ENCODE results near the gene BTD.
A peak's percentile ranks its signal among the peaks of the same experiment; 100 is the strongest.

The BTD gene

GRCh38 chr3:15637131-15637951, 35.8 kb downstream of the BTD start:
- DNase-seq, result no peak

DNA sequence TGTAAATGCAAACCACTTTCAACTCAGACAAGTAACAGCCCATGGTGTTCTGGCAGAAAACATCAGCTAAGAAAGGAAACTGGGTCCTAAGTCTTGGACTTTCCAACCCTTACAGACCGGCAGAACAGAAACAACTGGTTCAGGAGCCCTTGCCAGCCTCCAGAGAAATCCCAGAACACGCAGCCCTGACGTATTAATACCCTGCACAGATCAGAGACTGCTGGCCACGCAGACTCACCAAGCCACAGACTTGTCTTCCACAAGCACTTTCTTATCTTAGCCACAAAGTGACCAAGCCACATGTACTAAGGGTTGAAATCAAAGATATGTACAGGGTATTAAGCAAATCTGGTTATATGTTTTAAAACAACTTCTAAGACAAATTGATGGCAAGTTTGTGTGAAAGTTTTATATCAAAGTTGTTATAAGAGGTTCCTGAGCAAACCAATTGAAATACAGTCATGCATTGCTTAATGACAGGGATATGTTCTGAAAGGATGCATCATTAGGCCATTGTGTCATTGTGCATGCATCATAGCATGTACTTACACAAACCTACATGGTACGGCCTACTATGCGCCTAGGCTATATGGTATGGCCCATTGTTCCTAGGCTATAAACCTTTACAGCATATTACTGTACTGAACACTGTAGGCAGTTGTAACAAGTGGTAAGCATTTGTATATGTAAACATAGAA, 36.8 kb downstream of the BTD start:
- DNase-seq, result no peak

- no peak for DNase-seq
These were observed 37.3 kb downstream of the BTD start for GRCh38 chr3:15638891-15639262.

DNA sequence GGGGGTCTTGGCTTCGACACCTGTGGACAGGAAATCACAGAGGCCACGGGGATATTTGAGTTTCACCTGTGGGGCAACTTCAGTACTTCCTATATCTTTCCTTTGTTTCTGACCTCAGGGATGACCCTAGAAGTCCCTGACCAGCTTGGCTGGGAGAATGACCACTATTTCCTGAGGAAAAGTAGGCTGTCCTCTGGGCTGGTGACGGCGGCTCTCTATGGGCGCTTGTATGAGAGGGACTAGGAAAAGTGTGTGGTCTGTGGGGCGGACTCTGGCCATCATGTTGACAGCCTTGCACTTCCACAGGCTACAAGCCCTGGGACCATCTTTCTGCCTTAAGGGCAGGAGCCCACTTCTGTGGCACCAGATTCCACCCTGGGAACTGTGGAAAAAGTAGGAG, 43.7 kb downstream of the BTD start:
- no peak for DNase-seq

DNA sequence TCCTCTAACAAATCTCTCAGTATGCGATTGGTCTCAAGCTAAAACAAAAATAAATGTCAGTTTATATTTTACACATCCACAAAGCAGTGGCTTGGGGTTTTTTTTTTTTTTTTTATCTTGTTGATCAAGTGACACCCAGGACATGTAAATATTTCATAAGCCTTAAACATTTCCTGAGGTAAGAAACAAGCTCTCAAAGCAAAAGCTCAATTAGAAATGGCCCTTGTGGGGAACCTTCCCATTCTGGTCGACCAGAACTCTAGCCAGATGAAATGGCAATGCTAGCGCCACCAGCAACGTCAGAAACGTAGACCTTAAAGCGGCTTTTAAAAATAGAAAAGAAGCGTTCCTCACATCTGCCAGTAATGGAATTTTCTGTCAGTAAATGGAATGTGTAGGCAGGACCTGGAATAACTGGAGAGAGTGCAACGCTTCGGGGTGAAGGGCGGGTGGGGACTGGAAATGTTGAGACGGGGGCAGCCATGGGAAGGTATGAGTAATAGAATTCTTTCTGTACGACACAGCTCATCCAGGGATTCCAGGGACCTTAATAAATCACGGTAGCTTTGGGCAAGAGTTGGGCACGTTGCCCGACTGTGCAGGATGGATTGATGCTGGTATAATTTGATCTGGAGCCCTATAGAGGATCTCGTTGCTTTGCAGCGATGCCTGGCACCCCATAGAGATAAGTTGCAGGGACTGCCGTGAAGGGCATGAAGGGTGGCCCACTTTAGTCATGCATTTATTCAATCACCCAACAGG, 44.4 kb downstream of the BTD start:
- DNase-seq, result no peak

DNA sequence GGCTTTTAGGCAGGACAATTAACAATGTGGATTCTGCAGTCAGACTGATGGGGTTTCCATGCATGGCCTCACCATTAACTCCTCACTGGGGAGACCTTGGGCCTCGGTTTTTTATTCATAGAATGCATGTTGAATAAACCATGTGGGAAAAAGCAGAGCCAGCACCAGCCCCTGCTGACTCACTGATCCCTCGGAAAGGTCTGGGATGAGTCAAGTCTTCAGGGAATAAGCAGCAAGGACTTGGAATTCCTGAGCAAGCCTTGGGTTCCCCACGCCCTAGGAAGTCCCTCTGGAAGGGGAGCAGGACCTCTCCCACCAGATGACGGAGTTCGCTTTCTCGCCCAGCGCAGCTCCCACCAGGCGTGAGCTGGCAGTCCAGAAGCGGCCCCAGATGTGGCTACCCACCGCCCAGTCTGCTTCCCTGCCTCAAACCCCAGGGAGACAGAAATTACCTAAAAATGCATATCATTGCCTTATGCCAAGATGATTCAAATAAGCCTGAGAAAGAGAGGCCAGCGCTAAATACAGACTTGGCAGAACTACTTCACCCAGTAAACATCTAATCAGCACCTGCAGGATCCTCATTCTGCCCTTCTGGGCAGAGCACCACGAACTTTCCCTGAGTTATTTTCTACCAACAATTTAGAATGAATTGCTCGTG, 45.4 kb downstream of the BTD start:
- DNase-seq, result no peak

- peak; percentile 70 for DNase-seq
These were observed 46.1 kb downstream of the BTD start for GRCh38 chr3:15647611-15648167.

DNA sequence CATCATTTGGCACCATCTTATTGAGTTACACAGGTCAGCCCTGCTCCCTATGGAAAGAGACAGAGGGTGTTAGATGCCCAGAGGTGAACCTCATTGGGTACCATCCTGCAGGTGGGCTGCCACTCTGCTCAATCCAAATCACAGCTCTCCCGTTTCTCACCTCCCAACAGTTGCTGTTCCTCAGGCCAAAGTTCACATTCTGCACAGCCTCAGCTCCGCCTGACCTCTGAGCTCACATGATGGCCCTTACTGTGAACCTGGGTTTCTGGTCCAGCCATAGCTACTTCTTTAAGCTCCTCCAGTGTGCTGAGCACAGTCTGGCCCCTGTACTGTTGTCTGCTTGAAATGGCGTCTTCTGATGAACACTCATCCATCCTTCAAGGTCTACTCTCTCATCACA, 47.8 kb downstream of the BTD start:
- DNase-seq, result no peak

GRCh38 chr3:15649858-15650257, 48.3 kb downstream of the BTD start:
- no peak for DNase-seq

DNA sequence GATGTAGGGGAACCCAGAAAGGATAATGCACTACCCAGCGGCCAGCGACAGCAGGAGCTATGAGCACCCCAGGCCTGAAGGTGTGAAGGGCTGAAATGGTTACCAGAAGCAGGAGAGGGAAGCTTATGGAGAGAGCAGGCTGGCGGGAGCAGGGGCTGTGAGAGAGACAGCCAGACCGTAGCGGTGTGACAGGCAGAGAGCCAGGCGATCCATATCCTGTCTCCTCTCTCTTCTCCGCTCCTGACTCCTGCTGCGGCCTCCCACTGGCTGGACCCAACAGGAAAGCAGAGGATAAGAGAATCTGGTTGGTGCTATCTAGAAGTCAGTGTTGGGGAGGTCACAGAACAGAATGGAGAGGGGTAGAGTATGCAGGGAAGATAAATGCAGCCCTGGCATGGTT, 49.9 kb downstream of the BTD start:
- no peak for DNase-seq

GRCh38 chr3:15653321-15653720, 51.8 kb downstream of the BTD start:
- DNase-seq, result no peak

DNA sequence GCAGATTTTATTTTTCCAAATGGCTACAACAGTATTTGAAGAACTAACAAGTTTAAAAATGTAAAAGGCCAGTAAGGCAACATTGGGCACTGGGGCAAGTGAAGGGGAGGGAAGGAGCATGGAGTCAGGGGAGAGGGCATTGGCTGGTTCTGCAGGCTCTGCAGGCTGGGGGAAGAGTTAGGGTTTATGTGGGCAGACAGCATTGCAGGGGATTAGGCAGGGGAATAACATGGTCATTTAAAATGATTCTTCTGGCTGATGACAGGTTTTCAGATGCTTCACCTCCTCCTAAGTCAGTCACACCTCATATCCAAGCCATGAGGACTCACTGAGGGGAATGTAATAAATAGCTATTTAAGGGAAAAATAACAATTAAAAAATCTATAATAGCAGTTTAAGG, 52.6 kb downstream of the BTD start:
- no peak for DNase-seq

DNA sequence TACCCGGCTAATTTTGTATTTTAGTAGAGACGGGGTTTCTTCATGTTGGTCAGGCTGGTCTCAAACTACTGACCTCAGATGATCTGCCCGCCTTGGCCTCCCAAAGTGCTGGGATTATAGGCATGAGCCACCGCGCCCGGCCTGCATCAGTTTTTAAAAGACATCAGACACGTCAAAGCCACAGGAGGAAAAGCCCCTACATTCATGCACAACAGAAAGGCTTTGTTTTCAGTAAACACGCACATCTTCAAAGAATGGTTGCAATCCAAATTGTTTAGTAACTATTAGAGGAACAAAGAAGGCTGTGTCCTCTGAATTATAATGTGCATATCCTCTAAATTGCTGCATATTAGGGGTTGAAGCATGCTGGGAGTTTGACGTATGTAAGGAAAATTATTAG, 53.3 kb downstream of the BTD start:
- no peak for DNase-seq

- DNase-seq, result no peak
These were observed 54.8 kb downstream of the BTD start for GRCh38 chr3:15656342-15656741.

- DNase-seq, result no peak
These were observed 55.5 kb downstream of the BTD start for GRCh38 chr3:15657016-15657415.

GRCh38 chr3:15659254-15659975, 57.9 kb downstream of the BTD start:
- DNase-seq, result no peak

DNA sequence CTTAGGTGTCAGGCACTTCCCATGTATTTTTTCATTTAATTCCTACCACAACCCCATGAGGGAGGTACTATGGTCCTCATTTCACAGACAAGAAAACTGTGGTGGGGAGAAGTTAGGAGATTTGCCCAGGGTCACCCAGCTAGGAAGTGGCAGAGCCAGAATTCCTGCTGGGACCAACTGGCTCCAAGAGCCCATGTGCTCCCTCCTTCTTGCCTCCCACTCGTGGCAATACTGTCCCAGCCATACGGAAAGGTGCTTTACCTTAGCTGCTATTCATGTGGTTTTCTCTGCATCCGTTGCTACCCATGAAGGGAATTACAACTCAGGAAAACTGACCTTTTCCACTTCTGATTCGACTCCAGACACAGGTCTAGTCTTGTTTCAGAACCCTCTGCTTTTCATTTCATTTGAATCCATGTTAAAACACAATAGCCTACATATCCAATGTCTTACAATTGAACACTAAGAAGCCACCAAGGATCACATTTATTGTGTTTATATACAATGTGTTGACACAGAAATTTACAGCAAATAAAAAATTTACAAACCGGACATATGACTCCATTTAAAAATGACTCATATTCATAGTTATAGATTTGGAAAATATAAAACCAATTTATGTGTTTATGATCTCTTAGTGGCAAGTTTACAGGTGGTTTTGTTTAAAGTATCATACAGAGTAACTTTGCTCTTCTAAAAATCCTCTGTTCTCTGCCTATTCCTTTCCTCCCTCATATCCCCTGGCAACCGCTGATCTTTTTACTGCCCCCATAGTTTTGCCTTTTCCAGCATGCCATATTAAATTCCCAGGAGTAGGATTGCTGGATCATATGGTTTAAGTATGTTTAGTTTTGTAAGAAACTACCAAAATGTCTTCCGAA, 58.8 kb downstream of the BTD start:
- no peak for DNase-seq

GRCh38 chr3:15664144-15664543, 62.6 kb downstream of the BTD start:
- no peak for DNase-seq

DNA sequence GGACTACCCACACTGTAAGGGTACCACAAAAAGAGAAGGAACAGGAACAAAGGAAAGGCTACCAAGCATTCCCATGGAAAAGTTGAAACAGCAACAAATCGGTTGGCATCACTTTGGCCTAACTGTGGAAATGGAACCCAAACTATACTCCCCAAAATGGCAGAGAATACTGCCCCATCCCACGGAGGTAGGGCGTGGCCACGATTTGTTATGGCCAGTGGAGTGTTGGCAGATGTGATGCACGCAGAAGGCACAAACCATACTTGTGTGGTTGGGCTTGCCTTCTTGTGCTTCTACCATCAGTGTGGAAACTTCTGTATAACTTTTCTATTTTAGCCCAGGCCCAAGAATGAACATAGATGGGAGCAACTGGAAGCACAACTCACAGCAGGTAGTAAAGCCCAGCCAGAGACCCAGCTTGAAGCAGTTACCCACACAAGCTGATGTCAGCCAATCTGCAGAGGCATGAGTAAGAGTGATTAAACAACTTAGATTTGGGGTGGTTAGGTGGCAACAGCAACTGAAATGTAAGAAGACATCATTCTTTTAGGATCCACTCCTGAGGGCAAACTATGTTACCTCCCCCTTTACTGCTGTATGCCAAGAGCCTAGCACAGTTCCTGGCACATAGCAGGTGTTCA, 64.1 kb downstream of the BTD start:
- DNase-seq, result no peak

- DNase-seq, result no peak
These were observed 64.7 kb downstream of the BTD start for GRCh38 chr3:15666277-15666676.

- DNase-seq, result no peak
These were observed 65.9 kb downstream of the BTD start for GRCh38 chr3:15667484-15667883.
